ENCODE measurements around the gene OR5AC2.

The OR5AC2 gene

GRCh38 chr3:98086873-98087272, at the start of gene OR5AC2:
OR5AC2 (plus strand) TSS chr3:98087173; CDS start chr3:98087173, 0 bp downstream.
- DNase-seq: no peak

GRCh38 chr3:98038286-98038685, 48.7 kb upstream of the OR5AC2 start:
- no peak for DNase-seq

- DNase-seq: no peak
These were observed 48.1 kb upstream of the OR5AC2 start for GRCh38 chr3:98038876-98039275.

GRCh38 chr3:98039322-98040024, 47.5 kb upstream of the OR5AC2 start:
- DNase-seq: peak; percentile 57

GRCh38 chr3:98041350-98041749, 45.6 kb upstream of the OR5AC2 start:
- DNase-seq: no peak

- DNase-seq: no peak
These were observed 38.4 kb upstream of the OR5AC2 start for GRCh38 chr3:98048586-98048985.

- no peak for DNase-seq
These were observed 37.7 kb upstream of the OR5AC2 start for GRCh38 chr3:98049271-98049670.

GRCh38 chr3:98056035-98056434, 30.9 kb upstream of the OR5AC2 start:
- DNase-seq: no peak

- no peak for DNase-seq
These were observed 29.3 kb upstream of the OR5AC2 start for GRCh38 chr3:98057631-98058030.

GRCh38 chr3:98058244-98058960, 28.6 kb upstream of the OR5AC2 start:
- no peak for DNase-seq

- no peak for DNase-seq
These were observed 18.1 kb upstream of the OR5AC2 start for GRCh38 chr3:98068824-98069223.

GRCh38 chr3:98070840-98071239, 16.1 kb upstream of the OR5AC2 start:
- DNase-seq: no peak

- DNase-seq: no peak
These were observed 13.5 kb upstream of the OR5AC2 start for GRCh38 chr3:98073486-98073885.

- no peak for DNase-seq
These were observed 8.9 kb downstream of the OR5AC2 start for GRCh38 chr3:98095882-98096281.

GRCh38 chr3:98099848-98100247, 12.9 kb downstream of the OR5AC2 start:
- no peak for DNase-seq

- DNase-seq: no peak
These were observed 21.2 kb downstream of the OR5AC2 start for GRCh38 chr3:98108162-98108561.

GRCh38 chr3:98109807-98110549, 23.0 kb downstream of the OR5AC2 start:
- DNase-seq: no peak

- no peak for DNase-seq
These were observed 23.6 kb downstream of the OR5AC2 start for GRCh38 chr3:98110550-98110908.

- DNase-seq: no peak
These were observed 27.3 kb downstream of the OR5AC2 start for GRCh38 chr3:98114264-98114663.

GRCh38 chr3:98115717-98116116, 28.7 kb downstream of the OR5AC2 start:
- no peak for DNase-seq

- no peak for DNase-seq
These were observed 43.4 kb downstream of the OR5AC2 start, which contains the start of gene OR5H1 for GRCh38 chr3:98130421-98130820. OR5H1 (plus strand) TSS chr3:98130721; CDS start chr3:98132698, 1,977 bp downstream.

GRCh38 chr3:98136631-98137030, 49.7 kb downstream of the OR5AC2 start:
- DNase-seq: no peak
